Activated T-cell treated with anti-CD3 and anti-CD28 coated beads for 48 hours (primary cell): Measurements from ENCODE around the gene FNIP1.
"Not testable (repeated sequence)": the region's sequence is repeated elsewhere in the genome, so short reads cannot be mapped to it uniquely, and the experiment has no call there.

Experiments
- DNase-seq: peaks from one replicate; pipeline ENCODE4 v3.0.0-alpha.2; 2020; ENCODE audit warnings: low read depth

Gene FNIP1

GRCh38 chr5:131786900-131787692 is 9.7 kb downstream of the FNIP1 start:
- no peak for DNase-seq

- DNase-seq, result no peak
These were observed 10.8 kb downstream of the FNIP1 start for GRCh38 chr5:131786036-131786435.

GRCh38 chr5:131783874-131784273 is 12.9 kb downstream of the FNIP1 start:
- DNase-seq, result no peak

- DNase-seq, result no peak
These were observed 13.5 kb downstream of the FNIP1 start for GRCh38 chr5:131783357-131783756.

GRCh38 chr5:131782717-131783116 is 14.1 kb downstream of the FNIP1 start:
- DNase-seq, result no peak

GRCh38 chr5:131778141-131778540 is 18.7 kb downstream of the FNIP1 start:
- DNase-seq, result not testable (repeated sequence)

- no peak for DNase-seq
These were observed 20.4 kb downstream of the FNIP1 start for GRCh38 chr5:131776450-131776849.

- no peak for DNase-seq
These were observed 22.0 kb downstream of the FNIP1 start for GRCh38 chr5:131774652-131775367.

GRCh38 chr5:131773805-131774204 is 23.0 kb downstream of the FNIP1 start:
- no peak for DNase-seq

GRCh38 chr5:131771692-131772091 is 25.1 kb downstream of the FNIP1 start:
- DNase-seq, result no peak

- no peak for DNase-seq
These were observed 26.9 kb downstream of the FNIP1 start for GRCh38 chr5:131769961-131770360.

- no peak for DNase-seq
These were observed 27.5 kb downstream of the FNIP1 start for GRCh38 chr5:131769336-131769735.

- no peak for DNase-seq
These were observed 28.9 kb downstream of the FNIP1 start for GRCh38 chr5:131767891-131768290.

GRCh38 chr5:131766689-131767088 is 30.1 kb downstream of the FNIP1 start:
- DNase-seq, result no peak

GRCh38 chr5:131765261-131765660 is 31.6 kb downstream of the FNIP1 start:
- no peak for DNase-seq

GRCh38 chr5:131763968-131764367 is 32.8 kb downstream of the FNIP1 start:
- no peak for DNase-seq

- no peak for DNase-seq
These were observed 36.0 kb downstream of the FNIP1 start for GRCh38 chr5:131760793-131761192.

- DNase-seq, result no peak
These were observed 37.1 kb downstream of the FNIP1 start for GRCh38 chr5:131759704-131760103.

- no peak for DNase-seq
These were observed 38.3 kb downstream of the FNIP1 start for GRCh38 chr5:131758520-131758900.

GRCh38 chr5:131757830-131758519 is 38.8 kb downstream of the FNIP1 start:
- DNase-seq, result no peak

GRCh38 chr5:131756942-131757341 is 39.9 kb downstream of the FNIP1 start:
- no peak for DNase-seq

GRCh38 chr5:131754363-131754762 is 42.5 kb downstream of the FNIP1 start:
- no peak for DNase-seq

GRCh38 chr5:131751506-131751905 is 45.3 kb downstream of the FNIP1 start:
- no peak for DNase-seq
